Activated T-helper 1 cell treated with Interleukin-2 at 50 U/mL for 16 hours (primary cell): ENCODE measurements around the gene ARFGAP1.

Source experiments
- DNase-seq: peaks from one replicate; pipeline ENCODE4 v3.0.0-alpha.2; 2020; ENCODE audit warnings: low read depth

ARFGAP1 gene

GRCh38 chr20:63321148-63321831 is 48.7 kb downstream of the ARFGAP1 start:
- DNase-seq = no peak

- DNase-seq = no peak
These were observed 49.7 kb downstream of the ARFGAP1 start for GRCh38 chr20:63322146-63322932.

GRCh38 chr20:63322933-63323273 is 50.3 kb downstream of the ARFGAP1 start:
- DNase-seq = no peak

GRCh38 chr20:63323357-63323981 is 50.9 kb downstream of the ARFGAP1 start:
- no peak for DNase-seq

- no peak for DNase-seq
These were observed 52.4 kb downstream of the ARFGAP1 start for GRCh38 chr20:63325021-63325471.

GRCh38 chr20:63325554-63326313 is 53.1 kb downstream of the ARFGAP1 start:
- DNase-seq = no peak

- DNase-seq = no peak
These were observed 54.0 kb downstream of the ARFGAP1 start for GRCh38 chr20:63326314-63327230.

- DNase-seq = no peak
These were observed 54.7 kb downstream of the ARFGAP1 start for GRCh38 chr20:63327231-63327745.

GRCh38 chr20:63328026-63328700 is 55.5 kb downstream of the ARFGAP1 start:
- DNase-seq = no peak

GRCh38 chr20:63328718-63329275 is 56.2 kb downstream of the ARFGAP1 start:
- DNase-seq = no peak

GRCh38 chr20:63329331-63330083 is 56.9 kb downstream of the ARFGAP1 start:
- no peak for DNase-seq

GRCh38 chr20:63330084-63330760 is 57.6 kb downstream of the ARFGAP1 start:
- no peak for DNase-seq

- DNase-seq = no peak
These were observed 58.3 kb downstream of the ARFGAP1 start for GRCh38 chr20:63330940-63331339.

GRCh38 chr20:63331741-63332400 is 59.3 kb downstream of the ARFGAP1 start:
- no peak for DNase-seq

- no peak for DNase-seq
These were observed 60.1 kb downstream of the ARFGAP1 start for GRCh38 chr20:63332488-63333240.

GRCh38 chr20:63333241-63333836 is 60.7 kb downstream of the ARFGAP1 start:
- DNase-seq = no peak

- DNase-seq = no peak
These were observed 61.7 kb downstream of the ARFGAP1 start for GRCh38 chr20:63334356-63334755.
